Ramos (cell line): ENCODE results near the gene GSE1.

Experiments
- in situ Hi-C: fragments of 300-500 bp; cut with MboI; formaldehyde crosslinking; loops from one replicate; pipeline ENCODE4 v1.14.3; 2022; ENCODE audit warnings: low sequenced_read_pairs; ENCODE audit not compliant: unreplicated experiment

The GSE1 gene

GRCh38 chr16:85654251-85655095 is 41.4 kb downstream of the GSE1 start:
- in situ Hi-C loops = loop anchor here (5.0 kb wide), 1 partner anchor 63 kb away; no protein-coding TSS in a partner anchor

GRCh38 chr16:85655216-85656129 is 42.4 kb downstream of the GSE1 start:
- in situ Hi-C loops = loop anchor here (5.0 kb wide), 1 partner anchor 62 kb away; no protein-coding TSS in a partner anchor

GRCh38 chr16:85656351-85657266 is 43.5 kb downstream of the GSE1 start:
- in situ Hi-C loops = loop anchor here (5.0 kb wide), 1 partner anchor 61 kb away; no protein-coding TSS in a partner anchor

GRCh38 chr16:85657267-85657650 is 44.1 kb downstream of the GSE1 start:
- in situ Hi-C loops = loop anchor here (5.0 kb wide), 1 partner anchor 60 kb away; no protein-coding TSS in a partner anchor

GRCh38 chr16:85657996-85658395 is 44.9 kb downstream of the GSE1 start:
- in situ Hi-C loops = loop anchor here (5.0 kb wide), 1 partner anchor 59 kb away; no protein-coding TSS in a partner anchor

GRCh38 chr16:85658504-85659326 is 45.6 kb downstream of the GSE1 start:
- in situ Hi-C loops = loop anchor here (5.0 kb wide), 1 partner anchor 59 kb away; no protein-coding TSS in a partner anchor

GRCh38 chr16:85659336-85659735 is 46.2 kb downstream of the GSE1 start:
- in situ Hi-C loops = loop anchor here (5.0 kb wide), 1 partner anchor 58 kb away; no protein-coding TSS in a partner anchor

GRCh38 chr16:85659805-85660511 is 46.8 kb downstream of the GSE1 start:
- in situ Hi-C loops = loop anchor here (5.0 kb wide), 1 partner anchor 57 kb away; no protein-coding TSS in a partner anchor

- in situ Hi-C loops = no loop called here
Observed at GRCh38 chr16:85660843-85661739, 48.0 kb downstream of the GSE1 start.

GRCh38 chr16:85661740-85662481 is 48.8 kb downstream of the GSE1 start:
- in situ Hi-C loops = no loop called here

GRCh38 chr16:85662482-85662812 is 49.3 kb downstream of the GSE1 start:
- in situ Hi-C loops = no loop called here

- in situ Hi-C loops = no loop called here
Observed at GRCh38 chr16:85662976-85663830, 50.1 kb downstream of the GSE1 start.

GRCh38 chr16:85663891-85664321 is 50.8 kb downstream of the GSE1 start:
- in situ Hi-C loops = no loop called here

GRCh38 chr16:85664580-85665372 is 51.7 kb downstream of the GSE1 start:
- in situ Hi-C loops = no loop called here

GRCh38 chr16:85665373-85665740 is 52.2 kb downstream of the GSE1 start:
- in situ Hi-C loops = no loop called here
